Caco-2 (cell line): ENCODE data around the gene NTN4. TPM values are rescaled to one million over a fixed set of nuclear protein-coding genes. Genes with fewer than 3 reads are reported as not detected.

Experiments
- BruUV-seq: library from RNA; stranded (reverse); fragments of 400-500 nt; replicated peaks from 2 replicates; lab custom pipeline; 2021; lab: Mats Ljungman, UMichigan
- CTCF ChIA-PET: fragments of 300-600 bp; sonication (Branson Sonifier 250); formaldehyde crosslinking; loops from one replicate; lab custom pipeline; 2022; ENCODE audit warnings: antibody characterized with exemption; lab: Charles Lee
- POLR2A ChIA-PET: fragments of 300-600 bp; sonication (Branson Sonifier 250); formaldehyde crosslinking; loops from one replicate; lab custom pipeline; 2022; ENCODE audit warnings: antibody characterized with exemption; lab: Charles Lee
- DNase-seq, 2 experiments: peaks; one replicate each; pipeline versions ENCODE4 v3.0.0 to v3.0.0-alpha.2; 2020 to 2022
- H3K27me3 ChIP-seq: replicated peaks from 2 replicates; pipeline ENCODE4 v1.6.0; 2011; ENCODE audit warnings: low read length; ENCODE audit not compliant: control insufficient read depth, insufficient read depth
- H3K36me3 ChIP-seq: 2 replicates; pipeline ENCODE4 v1.5.1; 2011; ENCODE audit warnings: low read length; ENCODE audit not compliant: control insufficient read depth, insufficient read depth
- H3K4me1 ChIP-seq: fragments of 250-450 bp; sonication (Bioruptor Pico); 2 replicates; pipeline ENCODE4 v1.5.1; 2020; ENCODE audit warnings: mild to moderate bottlenecking
- H3K4me3 ChIP-seq: 2 replicates; pipeline ENCODE4 v1.5.1; 2011; ENCODE audit warnings: low read depth, mild to moderate bottlenecking, control low read depth, low read length
- H3K9me3 ChIP-seq: fragments of 250-450 bp; sonication (Bioruptor Pico); 2 replicates; pipeline ENCODE4 v1.5.1; 2020; ENCODE audit warnings: mild to moderate bottlenecking, moderate library complexity
- H3K27ac Mint-ChIP-seq: one replicate; pipeline ENCODE4 v1.8.0; 2022; ENCODE audit warnings: mixed read lengths; ENCODE audit not compliant: unreplicated experiment
- H3K27me3 Mint-ChIP-seq: one replicate; pipeline ENCODE4 v1.8.0; 2022; ENCODE audit warnings: mixed read lengths; ENCODE audit not compliant: insufficient read depth, unreplicated experiment
- H3K36me3 Mint-ChIP-seq: one replicate; pipeline ENCODE4 v1.8.0; 2022; ENCODE audit warnings: mild to moderate bottlenecking, mixed read lengths; ENCODE audit not compliant: insufficient read depth, unreplicated experiment
- H3K4me1 Mint-ChIP-seq: one replicate; pipeline ENCODE4 v1.8.0; 2022; ENCODE audit warnings: low read depth, mixed read lengths; ENCODE audit not compliant: unreplicated experiment
- H3K4me3 Mint-ChIP-seq: one replicate; pipeline ENCODE4 v1.8.0; 2022; ENCODE audit warnings: mild to moderate bottlenecking, moderate library complexity, mixed read lengths; ENCODE audit not compliant: unreplicated experiment
- H3K9me3 Mint-ChIP-seq: one replicate; pipeline ENCODE4 v1.8.0; 2022; ENCODE audit warnings: mixed read lengths; ENCODE audit not compliant: unreplicated experiment
- intact Hi-C: fragments of 100-400 bp; cut with micrococcal nuclease; formaldehyde crosslinking; loops from one replicate; pipeline ENCODE4 v1.10.0; 2022; ENCODE audit not compliant: unreplicated experiment
- total RNA-seq: library from RNA; stranded (reverse); gene quantifications from 2 replicates; pipeline ENCODE4 v1.2.3, GENCODE V29; 2022
- TF ChIP-seq, protein P1 (sequence below), 2 experiments: fragments of 200-600 bp in 1 of 2; IDR thresholded peaks; 1 replicate in 1 of 2; 2 replicates in 1 of 2; pipeline versions ENCODE4 v1.5.1 to v1.8.0; 2011 to 2022; ENCODE audit warnings: antibody characterized with exemption in 1 of 2, control low read depth in 1 of 2, inconsistent platforms in 1 of 2, low read depth in 1 of 2, low read length in 1 of 2, mild to moderate bottlenecking in 1 of 2, moderate library complexity in 1 of 2; ENCODE audit not compliant: insufficient read depth in 1 of 2, severe bottlenecking in 1 of 2, unreplicated experiment in 1 of 2

Gene NTN4
- total RNA-seq, 1 experiment from 2014 or later = 54.1 TPM

GRCh38 chr12:95633049-95633731, 157.4 kb downstream of the NTN4 start:
- no peaks in the 10 kb centered on the region for H3K9me3 ChIP-seq
- BruUV-seq = no TSS peak
- intact Hi-C loops = no loop called here
- H3K4me1 ChIP-seq = peaks cover 8% of the 10 kb centered on the region
- H3K36me3 Mint-ChIP-seq = no peaks in the 10 kb centered on the region
- peaks cover 10% of the 10 kb centered on the region for H3K4me1 Mint-ChIP-seq
- H3K4me3 ChIP-seq = no peak overlapping the region
- CTCF ChIA-PET = no interaction called here
- H3K36me3 ChIP-seq = no peaks in the 10 kb centered on the region
- no peaks in the 10 kb centered on the region for H3K27me3 Mint-ChIP-seq
- DNase-seq = no peak
- TF ChIP-seq, protein P1, sequence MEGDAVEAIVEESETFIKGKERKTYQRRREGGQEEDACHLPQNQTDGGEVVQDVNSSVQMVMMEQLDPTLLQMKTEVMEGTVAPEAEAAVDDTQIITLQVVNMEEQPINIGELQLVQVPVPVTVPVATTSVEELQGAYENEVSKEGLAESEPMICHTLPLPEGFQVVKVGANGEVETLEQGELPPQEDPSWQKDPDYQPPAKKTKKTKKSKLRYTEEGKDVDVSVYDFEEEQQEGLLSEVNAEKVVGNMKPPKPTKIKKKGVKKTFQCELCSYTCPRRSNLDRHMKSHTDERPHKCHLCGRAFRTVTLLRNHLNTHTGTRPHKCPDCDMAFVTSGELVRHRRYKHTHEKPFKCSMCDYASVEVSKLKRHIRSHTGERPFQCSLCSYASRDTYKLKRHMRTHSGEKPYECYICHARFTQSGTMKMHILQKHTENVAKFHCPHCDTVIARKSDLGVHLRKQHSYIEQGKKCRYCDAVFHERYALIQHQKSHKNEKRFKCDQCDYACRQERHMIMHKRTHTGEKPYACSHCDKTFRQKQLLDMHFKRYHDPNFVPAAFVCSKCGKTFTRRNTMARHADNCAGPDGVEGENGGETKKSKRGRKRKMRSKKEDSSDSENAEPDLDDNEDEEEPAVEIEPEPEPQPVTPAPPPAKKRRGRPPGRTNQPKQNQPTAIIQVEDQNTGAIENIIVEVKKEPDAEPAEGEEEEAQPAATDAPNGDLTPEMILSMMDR (IDR thresholded peaks at IDR 0.05; ENCODE audit: insufficient read depth in 1 of 2, low read depth in 1 of 2, low read length in 1 of 2, severe bottlenecking in 1 of 2, unreplicated experiment in 1 of 2) = no peak
- H3K9me3 Mint-ChIP-seq = no peaks in the 10 kb centered on the region
- POLR2A ChIA-PET = no interaction called here
- H3K4me3 Mint-ChIP-seq = no peak overlapping the region
- no peaks in the 10 kb centered on the region for H3K27me3 ChIP-seq
- H3K27ac Mint-ChIP-seq = no peak overlapping the region

- H3K36me3 ChIP-seq = no peaks in the 10 kb centered on the region
- H3K27me3 ChIP-seq = no peaks in the 10 kb centered on the region
- Mint-ChIP-seq H3K4me1 (peaks cover 10% of the 10 kb centered on the region), H3K9me3 (no peaks in the 10 kb centered on the region), H3K4me3 (no peak overlapping the region), H3K36me3 (no peaks in the 10 kb centered on the region), H3K27ac (no peak overlapping the region), H3K27me3 (no peaks in the 10 kb centered on the region)
- ChIA-PET POLR2A (no interaction called here), CTCF (no interaction called here)
- peaks cover 8% of the 10 kb centered on the region for H3K4me1 ChIP-seq
- no peaks in the 10 kb centered on the region for H3K9me3 ChIP-seq
- H3K4me3 ChIP-seq = no peak overlapping the region
- TF ChIP-seq, protein P1 (IDR thresholded peaks at IDR 0.05; ENCODE audit: insufficient read depth in 1 of 2, low read depth in 1 of 2, low read length in 1 of 2, severe bottlenecking in 1 of 2, unreplicated experiment in 1 of 2) = no peak
- intact Hi-C loops = no loop called here
- DNase-seq = no peak
- no TSS peak for BruUV-seq
Observed at GRCh38 chr12:95630496-95630895, 160.1 kb downstream of the NTN4 start.

- POLR2A ChIA-PET = no interaction called here
- Mint-ChIP-seq H3K27ac (no peak overlapping the region), H3K36me3 (no peaks in the 10 kb centered on the region), H3K9me3 (no peaks in the 10 kb centered on the region), H3K4me1 (peaks cover 7% of the 10 kb centered on the region), H3K27me3 (no peaks in the 10 kb centered on the region), H3K4me3 (no peak overlapping the region)
- DNase-seq = no peak
- H3K36me3 ChIP-seq = no peaks in the 10 kb centered on the region
- CTCF ChIA-PET = no interaction called here
- no TSS peak for BruUV-seq
- H3K4me3 ChIP-seq = no peak overlapping the region
- H3K27me3 ChIP-seq = no peaks in the 10 kb centered on the region
- no peaks in the 10 kb centered on the region for H3K9me3 ChIP-seq
- intact Hi-C loops = no loop called here
- TF ChIP-seq, protein P1 (IDR thresholded peaks at IDR 0.05; ENCODE audit: insufficient read depth in 1 of 2, low read depth in 1 of 2, low read length in 1 of 2, severe bottlenecking in 1 of 2, unreplicated experiment in 1 of 2) = no peak
- peaks cover 6% of the 10 kb centered on the region for H3K4me1 ChIP-seq
Observed at GRCh38 chr12:95629392-95629791, 161.2 kb downstream of the NTN4 start.
